ENCODE results near the gene NEGR1.

The NEGR1 gene

GRCh38 chr1:71834601-71835441 is 447.5 kb downstream of the NEGR1 start:
- DNase-seq: no peak

GRCh38 chr1:71831646-71832045 is 450.7 kb downstream of the NEGR1 start:
- no peak for DNase-seq

DNA sequence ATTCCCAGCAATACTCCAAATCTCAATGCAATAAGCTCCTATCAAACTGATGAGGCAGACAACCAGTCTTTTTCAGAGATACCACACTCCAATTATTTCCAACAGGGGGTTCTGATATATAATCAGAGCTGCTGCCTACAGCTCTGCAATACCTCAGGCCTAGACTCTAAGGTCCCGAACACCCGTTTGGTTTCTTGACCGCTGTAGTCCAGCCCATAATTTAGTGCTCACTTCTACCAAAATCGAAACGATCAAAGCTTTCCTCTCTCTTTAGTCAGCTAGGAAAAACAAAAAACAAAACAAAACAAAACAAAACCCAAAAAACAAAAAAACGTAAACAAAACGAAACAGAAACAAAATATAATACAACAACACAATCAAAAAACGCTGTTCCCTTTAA is 453.0 kb downstream of the NEGR1 start:
- DNase-seq: no peak

DNA sequence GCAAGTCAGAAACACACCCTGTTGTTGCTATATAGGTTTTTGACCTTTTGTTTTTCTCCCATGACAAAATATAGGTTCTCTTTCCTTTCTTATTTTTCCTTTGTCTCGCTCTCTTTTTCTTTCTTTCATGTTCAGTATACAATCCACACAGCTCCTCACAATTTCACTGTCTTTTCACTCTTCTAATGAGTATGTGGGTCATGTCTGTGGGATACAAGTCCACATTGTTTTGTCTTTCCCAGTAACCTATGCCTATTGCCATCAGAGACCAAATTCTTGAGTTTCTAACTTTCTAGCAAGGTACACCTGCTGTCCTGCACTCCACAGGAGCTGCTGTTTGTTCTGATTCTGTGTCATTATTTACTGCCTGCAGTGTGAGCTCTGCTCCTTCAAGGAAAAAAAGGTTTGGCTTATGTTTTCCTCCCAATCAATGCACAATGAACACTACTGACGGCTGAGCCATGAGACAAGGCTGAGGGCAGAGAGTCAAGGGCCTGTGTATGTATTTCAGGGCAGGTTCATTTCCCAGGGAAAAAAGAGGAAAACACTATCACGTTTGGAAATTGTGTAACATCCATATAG is 453.8 kb downstream of the NEGR1 start:
- DNase-seq: no peak

GRCh38 chr1:71823708-71824305 is 458.5 kb downstream of the NEGR1 start:
- no peak for DNase-seq

- no peak for DNase-seq
Measured at GRCh38 chr1:71817028-71817427, 465.3 kb downstream of the NEGR1 start.

GRCh38 chr1:71809085-71809484 is 473.3 kb downstream of the NEGR1 start:
- DNase-seq: no peak

GRCh38 chr1:71804140-71804539 is 478.2 kb downstream of the NEGR1 start:
- no peak for DNase-seq

DNA sequence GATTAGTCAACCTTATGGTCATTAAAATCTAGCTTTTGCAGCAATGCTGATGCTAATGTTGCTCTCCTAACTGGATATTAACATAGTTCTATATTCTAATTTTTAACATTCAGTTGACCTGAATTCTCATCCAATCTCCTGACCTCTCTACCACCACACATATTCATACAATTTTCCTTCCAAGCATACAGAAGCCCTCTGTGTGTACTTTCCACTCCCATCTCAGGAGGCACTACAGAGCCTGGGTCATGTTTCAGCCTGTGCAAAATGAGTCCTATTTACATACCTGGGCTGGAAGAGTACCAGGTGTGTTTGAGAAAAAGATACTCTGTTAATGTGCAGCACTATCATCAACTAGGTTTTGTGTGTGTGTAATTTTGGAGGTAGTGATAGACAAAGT is 486.3 kb downstream of the NEGR1 start:
- no peak for DNase-seq

- no peak for DNase-seq
Measured at GRCh38 chr1:71792264-71792663, 490.1 kb downstream of the NEGR1 start.

DNA sequence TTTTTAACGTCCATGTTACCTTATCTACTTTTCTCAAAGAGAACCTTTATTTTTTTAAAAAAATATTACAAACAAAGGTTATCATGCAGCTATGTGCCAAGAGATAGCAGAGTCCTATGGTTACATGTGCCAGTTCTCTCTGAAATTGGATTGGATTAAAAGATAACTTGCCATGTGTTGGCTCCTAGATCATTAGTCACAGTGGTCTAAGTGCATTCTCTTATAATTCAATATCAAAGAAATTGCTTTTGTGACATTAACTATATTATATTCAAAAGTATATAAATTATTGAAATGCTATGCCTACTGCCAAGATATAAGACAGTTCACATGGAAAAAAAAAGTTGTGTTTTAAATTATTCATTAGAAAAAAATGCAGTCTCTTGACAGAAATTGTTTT is 494.2 kb downstream of the NEGR1 start:
- DNase-seq: no peak

DNA sequence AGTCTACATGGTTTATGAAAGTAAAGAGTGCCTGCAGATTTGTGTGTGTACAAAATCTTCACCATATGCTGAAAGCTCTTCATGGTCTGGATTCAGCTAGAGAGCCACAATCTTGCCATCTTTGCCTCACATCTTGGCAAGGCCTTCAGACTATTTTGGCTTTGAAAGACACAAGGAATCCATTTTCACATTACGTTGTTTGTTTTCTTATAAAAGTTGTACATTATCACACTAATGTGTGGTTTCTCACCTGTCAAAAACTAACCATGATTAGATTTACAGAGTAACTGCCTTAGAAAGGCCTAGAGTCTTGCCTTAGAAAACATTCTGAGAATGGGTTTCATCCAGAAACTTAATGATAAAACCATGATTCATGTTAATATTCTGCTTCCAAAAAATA is 494.6 kb downstream of the NEGR1 start:
- DNase-seq: no peak

GRCh38 chr1:71786218-71786617 is 496.1 kb downstream of the NEGR1 start:
- DNase-seq: no peak

DNA sequence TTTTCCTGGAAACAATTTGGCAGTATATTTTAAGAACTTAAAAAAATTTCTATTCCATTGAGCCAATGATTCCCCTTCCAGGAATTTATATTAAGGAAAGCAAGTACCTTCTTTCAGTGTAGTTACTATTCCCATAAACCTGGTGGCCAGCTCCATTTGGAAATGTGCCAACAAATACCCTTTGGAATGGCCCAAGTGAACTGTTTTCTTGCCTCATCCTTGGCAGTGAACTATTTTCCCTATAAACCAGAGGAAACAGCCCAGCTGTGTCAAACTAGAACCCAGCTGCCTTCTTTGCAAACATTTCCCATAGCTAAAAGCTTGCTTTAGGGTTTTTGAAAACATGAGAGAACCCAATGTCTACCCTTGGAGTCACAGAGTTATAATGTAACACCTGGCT is 496.9 kb downstream of the NEGR1 start:
- DNase-seq: no peak

DNA sequence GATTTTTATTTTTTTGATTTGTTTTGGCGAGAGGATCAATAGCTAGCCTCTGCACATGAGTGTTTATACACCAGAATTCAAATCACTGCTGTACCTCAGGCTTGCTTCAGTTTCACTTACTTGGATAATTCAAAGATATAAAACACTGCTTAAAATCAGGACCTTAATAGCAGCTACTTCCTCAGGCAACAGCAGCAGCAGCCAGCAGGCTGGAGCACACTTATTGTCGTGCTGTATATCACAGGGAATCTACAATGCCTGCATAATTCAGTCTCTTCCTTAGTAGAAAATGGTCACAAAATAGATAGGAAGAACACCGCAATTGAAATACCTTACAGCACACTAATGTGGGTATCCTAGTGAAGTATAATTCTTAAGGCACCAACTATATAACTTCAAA is 497.3 kb downstream of the NEGR1 start:
- DNase-seq: no peak

DNA sequence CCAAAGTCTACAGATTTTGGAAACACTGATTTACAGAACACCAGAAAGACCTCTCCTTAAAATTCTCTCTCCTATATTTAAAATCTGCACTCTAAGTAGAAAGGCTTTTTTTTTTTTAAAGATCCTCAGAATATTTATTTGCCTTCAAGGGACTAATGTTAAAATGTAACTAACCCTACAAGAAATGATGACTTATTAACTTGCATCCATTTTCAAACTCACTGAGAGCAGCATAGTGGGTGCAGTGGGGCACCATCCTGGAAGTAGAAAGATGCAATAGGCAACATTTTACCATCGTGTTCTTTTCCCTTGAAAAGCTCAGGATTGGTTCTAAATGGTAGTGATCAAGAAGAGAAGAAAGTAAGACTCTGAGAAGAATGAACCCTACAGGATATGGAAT is 498.1 kb downstream of the NEGR1 start:
- DNase-seq: no peak

- no peak for DNase-seq
Measured at GRCh38 chr1:71783071-71783470, 499.3 kb downstream of the NEGR1 start.

- DNase-seq: no peak
Measured at GRCh38 chr1:71781450-71781849, 500.9 kb downstream of the NEGR1 start.

GRCh38 chr1:71780681-71781080 is 501.7 kb downstream of the NEGR1 start:
- DNase-seq: no peak

- no peak for DNase-seq
Measured at GRCh38 chr1:71778940-71779339, 503.4 kb downstream of the NEGR1 start.

GRCh38 chr1:71777094-71777493 is 505.2 kb downstream of the NEGR1 start:
- DNase-seq: no peak

- no peak for DNase-seq
Measured at GRCh38 chr1:71774705-71775104, 507.6 kb downstream of the NEGR1 start.

DNA sequence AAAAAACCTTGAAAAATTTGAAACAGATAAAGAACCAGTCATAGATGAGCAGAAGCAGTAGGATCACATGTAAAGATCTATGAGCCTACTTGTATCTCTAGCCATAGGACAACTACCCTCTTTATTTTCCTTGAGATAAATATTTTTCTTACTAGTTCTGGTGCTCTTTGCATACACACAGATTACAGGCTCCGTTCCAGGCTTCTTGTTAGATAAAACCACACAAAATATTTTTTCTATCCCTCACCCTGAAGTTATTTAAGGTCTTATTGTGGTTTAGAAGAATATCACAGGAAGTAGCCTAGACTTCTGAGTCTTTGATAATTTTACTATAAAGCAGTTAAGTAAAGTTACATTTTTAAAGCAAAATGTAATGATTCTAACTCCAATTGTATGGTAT is 512.2 kb downstream of the NEGR1 start:
- DNase-seq: no peak

GRCh38 chr1:71766748-71767147 is 515.6 kb downstream of the NEGR1 start:
- no peak for DNase-seq
